Type B pancreatic cell (in vitro differentiated cells): Measurements from ENCODE around the gene SLC23A2. TPM values are rescaled to one million over a fixed set of nuclear protein-coding genes. Genes with fewer than 3 reads are reported as not detected.

ENCODE experiments used
- DNase-seq: peaks from one replicate; pipeline ENCODE4 v3.0.0; 2021; ENCODE audit warnings: mixed read lengths; ENCODE audit not compliant: unreplicated experiment; ENCODE audit errors: extremely low spot score
- H3K27ac Mint-ChIP-seq: 2 replicates; pipeline ENCODE4 v1.8.0; 2021; ENCODE audit warnings: mild to moderate bottlenecking, mixed read lengths
- H3K27me3 Mint-ChIP-seq: 2 replicates; pipeline ENCODE4 v1.8.0; 2021; ENCODE audit warnings: mixed read lengths
- H3K36me3 Mint-ChIP-seq: 2 replicates; pipeline ENCODE4 v1.8.0; 2021; ENCODE audit warnings: mixed read lengths
- H3K4me1 Mint-ChIP-seq: one replicate; pipeline ENCODE4 v1.8.0; 2021; ENCODE audit warnings: mixed read lengths; ENCODE audit not compliant: unreplicated experiment
- H3K4me3 Mint-ChIP-seq: 2 replicates; pipeline ENCODE4 v1.8.0; 2021; ENCODE audit warnings: mild to moderate bottlenecking, mixed read lengths
- H3K9me3 Mint-ChIP-seq: 2 replicates; pipeline ENCODE4 v1.8.0; 2021; ENCODE audit warnings: mixed read lengths
- CTCF ChIP-seq: fragments of 200-600 bp; sonication (generic); conservative IDR thresholded peaks from 2 replicates; pipeline ENCODE4 v1.5.0; 2021; ENCODE audit warnings: antibody characterized with exemption, mild to moderate bottlenecking
- total RNA-seq: library from RNA; stranded (reverse); gene quantifications from 2 replicates; pipeline ENCODE4 v1.2.1, GENCODE V29; 2021; ENCODE audit warnings: low replicate concordance

SLC23A2 gene
- total RNA-seq, 1 donor from 2014 or later: 19.6 TPM

- no peak for DNase-seq
- TF ChIP-seq CTCF: no peak
- H3K4me3 Mint-ChIP-seq: no peak overlapping the region
- H3K27ac Mint-ChIP-seq: no peak overlapping the region
- H3K36me3 Mint-ChIP-seq: no peaks in the 10 kb centered on the region
- H3K9me3 Mint-ChIP-seq: no peaks in the 10 kb centered on the region
- peaks cover 6% of the 10 kb centered on the region for H3K4me1 Mint-ChIP-seq
- H3K27me3 Mint-ChIP-seq: no peaks in the 10 kb centered on the region
Measured at GRCh38 chr20:4989570-4989969, 11.7 kb downstream of the SLC23A2 start.

- no peaks in the 10 kb centered on the region for H3K27me3 Mint-ChIP-seq
- TF ChIP-seq CTCF: no peak
- H3K4me3 Mint-ChIP-seq: no peak overlapping the region
- peaks cover 6% of the 10 kb centered on the region for H3K4me1 Mint-ChIP-seq
- no peak overlapping the region for H3K27ac Mint-ChIP-seq
- no peak for DNase-seq
- H3K36me3 Mint-ChIP-seq: no peaks in the 10 kb centered on the region
- H3K9me3 Mint-ChIP-seq: no peaks in the 10 kb centered on the region
Measured at GRCh38 chr20:4987130-4987529, 14.2 kb downstream of the SLC23A2 start.

- DNase-seq: no peak
- Mint-ChIP-seq H3K9me3 (no peaks in the 10 kb centered on the region), H3K27me3 (no peaks in the 10 kb centered on the region), H3K36me3 (no peaks in the 10 kb centered on the region), H3K4me1 (peaks cover 6% of the 10 kb centered on the region), H3K27ac (no peak overlapping the region), H3K4me3 (no peak overlapping the region)
- TF ChIP-seq CTCF: no peak
Measured at GRCh38 chr20:4985658-4986057, 15.7 kb downstream of the SLC23A2 start.

- Mint-ChIP-seq H3K4me3 (no peak overlapping the region), H3K27ac (no peak overlapping the region), H3K36me3 (no peaks in the 10 kb centered on the region), H3K4me1 (peaks cover 16% of the 10 kb centered on the region), H3K9me3 (no peaks in the 10 kb centered on the region), H3K27me3 (no peaks in the 10 kb centered on the region)
- TF ChIP-seq CTCF: no peak
- no peak for DNase-seq
Measured at GRCh38 chr20:4982281-4982680, 19.0 kb downstream of the SLC23A2 start.

GRCh38 chr20:4979841-4980410 is 21.4 kb downstream of the SLC23A2 start:
- H3K4me3 Mint-ChIP-seq: no peak overlapping the region
- H3K27me3 Mint-ChIP-seq: no peaks in the 10 kb centered on the region
- TF ChIP-seq CTCF: no peak
- H3K4me1 Mint-ChIP-seq: peaks cover 10% of the 10 kb centered on the region
- no peaks in the 10 kb centered on the region for H3K36me3 Mint-ChIP-seq
- no peaks in the 10 kb centered on the region for H3K9me3 Mint-ChIP-seq
- H3K27ac Mint-ChIP-seq: no peak overlapping the region
- DNase-seq: no peak
